HCT116 (cell line): ENCODE results near the gene DHX40. TPM values are rescaled to one million over a fixed set of nuclear protein-coding genes. Genes with fewer than 3 reads are reported as not detected.

ENCODE experiments used
- ATAC-seq: fragments of 200-7000 bp; cut with Tn5 transposase; 2 replicates; pipeline ENCODE4 v1.9.1; 2020; ENCODE audit warnings: mild to moderate bottlenecking, moderate library complexity
- BruUV-seq: library from RNA; stranded (reverse); fragments of 400-500 nt; replicated peaks from 2 replicates; lab custom pipeline; 2021; lab: Mats Ljungman, UMichigan
- CTCF ChIA-PET: fragments of 300-600 bp; sonication (Branson Sonifier 250); formaldehyde crosslinking; loops from one replicate; lab custom pipeline; 2021; ENCODE audit warnings: antibody characterized with exemption; lab: Charles Lee
- POLR2A ChIA-PET: fragments of 300-600, 350-600 bp; sonication (Branson Sonifier 250); formaldehyde crosslinking; loops from one replicate; lab custom pipeline; 2021; ENCODE audit warnings: antibody characterized with exemption; lab: Charles Lee
- RAD21 ChIA-PET, 2 experiments: fragments of 300-600 bp; sonication (Branson Sonifier 250); formaldehyde crosslinking; loops; one replicate each; lab custom pipeline; 2023; ENCODE audit warnings: low total read pairs in 2 of 2; ENCODE audit not compliant: uncharacterized antibody in 2 of 2, unreplicated experiment in 2 of 2, low non-redundant PET in 1 of 2; lab: Charles Lee
- DNase-seq: peaks from one replicate; pipeline ENCODE4 v3.0.0-alpha.2; 2010; ENCODE audit warnings: low read depth, low spot score
- H2AFZ ChIP-seq: fragments of 200-600 bp; shearing (Covaris generic), sonication (generic); 2 replicates; pipeline ENCODE4 v1.6.1; 2017; ENCODE audit warnings: low read depth, mixed run types, mixed read lengths, antibody characterized with exemption, low read length; ENCODE audit not compliant: poor library complexity, severe bottlenecking
- H3K27ac ChIP-seq: 2 replicates; pipeline ENCODE4 v1.5.1; 2012; ENCODE audit warnings: low read depth, low read length
- H3K27me3 ChIP-seq: fragments of 200-600 bp; sonication (generic); 2 replicates; pipeline ENCODE4 v1.6.1; 2016; ENCODE audit warnings: mixed run types, low read length, mixed read lengths; ENCODE audit not compliant: insufficient read depth
- H3K36me3 ChIP-seq, 2 experiments: fragments of 200-500 bp in 1 of 2; fragments of 200-600 bp in 1 of 2; sonication (Bioruptor generic) in 1 of 2; sonication (generic) in 1 of 2; 2 replicates each; pipeline versions ENCODE4 v1.5.1 to v1.6.1; 2014 to 2016; ENCODE audit warnings: low read length in 2 of 2, inconsistent platforms in 1 of 2, mixed read lengths in 1 of 2, mixed run types in 1 of 2; ENCODE audit not compliant: insufficient read depth in 2 of 2, control insufficient read depth in 1 of 2
- H3K4me1 ChIP-seq, 2 experiments: fragments of 200-600 bp in 1 of 2; sonication (generic) in 1 of 2; 2 replicates each; pipeline versions ENCODE4 v1.5.1 to v1.6.1; 2012 to 2017; ENCODE audit warnings: low read length in 2 of 2, inconsistent platforms in 1 of 2, mild to moderate bottlenecking in 1 of 2, mixed read lengths in 1 of 2, mixed run types in 1 of 2, moderate library complexity in 1 of 2; ENCODE audit not compliant: insufficient read depth in 2 of 2, control insufficient read depth in 1 of 2
- H3K4me2 ChIP-seq: fragments of 200-600 bp; sonication (generic); 2 replicates; pipeline ENCODE4 v1.6.1; 2017; ENCODE audit warnings: mixed run types, low read length, mixed read lengths
- H3K4me3 ChIP-seq, 2 experiments: fragments of 200-600 bp in 1 of 2; sonication (generic) in 1 of 2; replicated peaks in 1 of 2; 2 replicates each; pipeline ENCODE4 v1.5.1; 2011 to 2016; ENCODE audit warnings: low read length in 2 of 2, control low read depth in 1 of 2, low read depth in 1 of 2, mild to moderate bottlenecking in 1 of 2, mixed read lengths in 1 of 2, mixed run types in 1 of 2
- H3K79me2 ChIP-seq: fragments of 200-600 bp; sonication (generic); 2 replicates; pipeline ENCODE4 v1.6.1; 2017; ENCODE audit warnings: mild to moderate bottlenecking, mixed run types, low read length, moderate library complexity, mixed read lengths; ENCODE audit not compliant: insufficient read depth
- H3K9ac ChIP-seq: fragments of 200-600 bp; sonication (generic); 2 replicates; pipeline ENCODE4 v1.6.1; 2016; ENCODE audit warnings: low read length, mixed read lengths
- H3K9me2 ChIP-seq: fragments of 200-600 bp; sonication (generic), shearing (Covaris generic); 2 replicates; pipeline ENCODE4 v1.6.1; 2017; ENCODE audit warnings: mixed run types, mild to moderate bottlenecking, moderate library complexity; ENCODE audit not compliant: insufficient read depth
- H3K9me3 ChIP-seq, 2 experiments: fragments of 200-500 bp in 1 of 2; fragments of 200-600 bp in 1 of 2; sonication (Bioruptor generic) in 1 of 2; sonication (generic) in 1 of 2; 2 replicates each; pipeline ENCODE4 v1.6.1; 2014 to 2017; ENCODE audit warnings: low read length in 2 of 2, mixed read lengths in 2 of 2, inconsistent platforms in 1 of 2, low read depth in 1 of 2, mild to moderate bottlenecking in 1 of 2, mixed run types in 1 of 2, moderate library complexity in 1 of 2; ENCODE audit not compliant: control insufficient read depth in 1 of 2, insufficient read depth in 1 of 2
- H4K20me1 ChIP-seq: fragments of 200-600 bp; sonication (generic), shearing (Covaris generic); 2 replicates; pipeline ENCODE4 v1.6.1; 2017; ENCODE audit warnings: mixed run types, mild to moderate bottlenecking, moderate library complexity; ENCODE audit not compliant: insufficient read depth
- ATF3 ChIP-seq: IDR thresholded peaks from 2 replicates; pipeline ENCODE4 v1.6.1; 2012
- CEBPB ChIP-seq: IDR thresholded peaks from 2 replicates; pipeline ENCODE4 v1.6.1; 2012; ENCODE audit warnings: low read depth
- EGR1 ChIP-seq: IDR thresholded peaks from 2 replicates; pipeline ENCODE4 v1.6.1; 2012; ENCODE audit warnings: low read depth
- ELF1 ChIP-seq: IDR thresholded peaks from 2 replicates; pipeline ENCODE4 v1.6.1; 2012; ENCODE audit warnings: low read depth, borderline replicate concordance
- EZH2 ChIP-seq: fragments of 200-600 bp; sonication (generic); IDR thresholded peaks from 2 replicates; pipeline ENCODE4 v1.6.1; 2017; ENCODE audit warnings: antibody characterized with exemption, mixed run types
- EZH2phosphoT487 ChIP-seq: fragments of 200-600 bp; IDR thresholded peaks from 2 replicates; pipeline ENCODE4 v1.6.1; 2018; ENCODE audit warnings: antibody characterized with exemption, borderline replicate concordance
- FOSL1 ChIP-seq: IDR thresholded peaks from 2 replicates; pipeline ENCODE4 v1.6.1; 2012; ENCODE audit warnings: low read depth
- JUND ChIP-seq: IDR thresholded peaks from 2 replicates; pipeline ENCODE4 v1.6.1; 2012
- MAX ChIP-seq: IDR thresholded peaks from 2 replicates; pipeline ENCODE4 v1.6.1; 2012
- POLR2AphosphoS5 ChIP-seq: IDR thresholded peaks from 2 replicates; pipeline ENCODE4 v1.6.1; 2011; ENCODE audit warnings: mild to moderate bottlenecking, low read depth, low read length, moderate library complexity
- RAD21 ChIP-seq: IDR thresholded peaks from 2 replicates; pipeline ENCODE4 v1.6.1; 2012; ENCODE audit warnings: low read depth, mild to moderate bottlenecking
- REST ChIP-seq: IDR thresholded peaks from 2 replicates; pipeline ENCODE4 v1.6.1; 2012; ENCODE audit warnings: low read depth
- SIN3A ChIP-seq: IDR thresholded peaks from 2 replicates; pipeline ENCODE4 v1.6.1; 2012; ENCODE audit warnings: low read depth
- SP1 ChIP-seq: IDR thresholded peaks from 2 replicates; pipeline ENCODE4 v1.6.1; 2012; ENCODE audit warnings: low read depth
- SRF ChIP-seq: IDR thresholded peaks from 2 replicates; pipeline ENCODE4 v1.6.1; 2012; ENCODE audit warnings: low read depth
- YY1 ChIP-seq: IDR thresholded peaks from 2 replicates; pipeline ENCODE4 v1.6.1; 2011; ENCODE audit warnings: low read length, low read depth, moderate library complexity, mild to moderate bottlenecking; ENCODE audit not compliant: insufficient replicate concordance; ENCODE audit errors: extremely low read depth
- ZBTB33 ChIP-seq: IDR thresholded peaks from 2 replicates; pipeline ENCODE4 v1.6.1; 2011; ENCODE audit warnings: mild to moderate bottlenecking, low read length, moderate library complexity; ENCODE audit not compliant: insufficient replicate concordance; ENCODE audit errors: extremely low read depth
- ZNF274 ChIP-seq: fragments of 200-500 bp; sonication (Bioruptor generic); IDR thresholded peaks from 2 replicates; pipeline ENCODE4 v1.6.1; 2014; ENCODE audit warnings: mild to moderate bottlenecking, low read depth, low read length, inconsistent platforms
- intact Hi-C: fragments of 100-400 bp; cut with micrococcal nuclease; formaldehyde crosslinking; loops from 2 replicates; pipeline ENCODE4 v1.10.0; 2022
- total RNA-seq: library from RNA; stranded (reverse); gene quantifications from one replicate; pipeline ENCODE4 v1.2.1, GENCODE V29; 2021; ENCODE audit not compliant: unreplicated experiment

The DHX40 gene
- total RNA-seq, 1 experiment from 2014 or later = 58.7 TPM

- ChIA-PET RAD21 (no interaction called here), CTCF (interaction anchor here (0.6 kb wide), 1 partner anchor 17 kb away, joined by 3 read pairs; no protein-coding TSS in a partner anchor), POLR2A (interaction anchor here (1.2 kb wide), 1 partner anchor 11 kb away, joined by 4 read pairs; no protein-coding TSS in a partner anchor)
- ATAC-seq (no peak), DNase-seq (no peak)
- Histone ChIP-seq H2AFZ (no peak overlapping the region), H4K20me1 (no peaks in the 10 kb centered on the region), H3K27ac (no peak overlapping the region), H3K79me2 (no peaks in the 10 kb centered on the region), H3K9me3 (no peaks in the 10 kb centered on the region), H3K4me3 (no peak overlapping the region), H3K4me2 (no peak overlapping the region), H3K9ac (no peak overlapping the region), H3K36me3 (no peaks in the 10 kb centered on the region), H3K4me1 (no peaks in the 10 kb centered on the region), H3K27me3 (peaks cover 10% of the 10 kb centered on the region; the same call in 1 of the 2 replicates)
- intact Hi-C loops = no loop called here
- TF ChIP-seq ATF3 (no peak), JUND (no peak), RAD21 (no peak), EZH2 (no peak), POLR2AphosphoS5 (no peak), ZBTB33 (no peak), REST (no peak), EZH2phosphoT487 (no peak), SP1 (no peak), FOSL1 (no peak), ELF1 (no peak), SRF (no peak), YY1 (no peak), SIN3A (no peak), MAX (no peak), EGR1 (no peak), ZNF274 (no peak), CEBPB (no peak)
- TF ChIP-seq, all 23 proteins: peak for 0
- BruUV-seq = no TSS peak
- H3K9me2 ChIP-seq = no peaks in the 10 kb centered on the region
These were observed 27.1 kb upstream of the DHX40 start for GRCh38 chr17:59538195-59538909.
